Skeletal muscle tissue (tissue), 4 donors: ENCODE results near the gene FBLN7. TPM values are rescaled to one million over a fixed set of nuclear protein-coding genes. Genes with fewer than 3 reads are reported as not detected.

Experiments used
- H3K27ac ChIP-seq: one replicate; pipeline ENCODE4 v1.7.0; 2013; ENCODE audit warnings: mild to moderate bottlenecking, low read depth, low read length, inconsistent platforms
- H3K27me3 ChIP-seq, 3 donors: one replicate each; pipeline ENCODE4 v1.7.0; 2013; ENCODE audit warnings: low read length in 3 of 3; ENCODE audit not compliant: control insufficient read depth in 3 of 3, insufficient read depth in 3 of 3
- H3K36me3 ChIP-seq, 3 donors: one replicate each; pipeline ENCODE4 v1.7.0; 2013; ENCODE audit warnings: low read length in 3 of 3; ENCODE audit not compliant: control insufficient read depth in 3 of 3, insufficient read depth in 3 of 3
- H3K4me1 ChIP-seq, 3 donors: one replicate each; pipeline ENCODE4 v1.7.0; 2013; ENCODE audit warnings: low read length in 3 of 3, mild to moderate bottlenecking in 3 of 3; ENCODE audit not compliant: control insufficient read depth in 3 of 3, insufficient read depth in 3 of 3
- H3K4me3 ChIP-seq, 3 donors: one replicate each; pipeline ENCODE4 v1.7.0; 2013; ENCODE audit warnings: low read length in 3 of 3
- H3K9ac ChIP-seq, 3 donors: one replicate each; pipeline ENCODE4 v1.7.0; 2013; ENCODE audit warnings: low read length in 3 of 3, mild to moderate bottlenecking in 3 of 3, moderate library complexity in 2 of 3, low read depth in 1 of 3
- H3K9me3 ChIP-seq, 3 donors: one replicate each; pipeline ENCODE4 v1.7.0; 2013; ENCODE audit warnings: low read length in 3 of 3; ENCODE audit not compliant: control insufficient read depth in 3 of 3
- total RNA-seq: library from RNA; depleted of rRNA; stranded (reverse); fragments of >200 nt; gene quantifications from one replicate; pipeline ENCODE4 v1.2.3, GENCODE V29; 2014
- donor health status: Osteomylitis.

Gene FBLN7
- total RNA-seq, 1 donor from 2014 or later = 9.9 TPM

DNA sequence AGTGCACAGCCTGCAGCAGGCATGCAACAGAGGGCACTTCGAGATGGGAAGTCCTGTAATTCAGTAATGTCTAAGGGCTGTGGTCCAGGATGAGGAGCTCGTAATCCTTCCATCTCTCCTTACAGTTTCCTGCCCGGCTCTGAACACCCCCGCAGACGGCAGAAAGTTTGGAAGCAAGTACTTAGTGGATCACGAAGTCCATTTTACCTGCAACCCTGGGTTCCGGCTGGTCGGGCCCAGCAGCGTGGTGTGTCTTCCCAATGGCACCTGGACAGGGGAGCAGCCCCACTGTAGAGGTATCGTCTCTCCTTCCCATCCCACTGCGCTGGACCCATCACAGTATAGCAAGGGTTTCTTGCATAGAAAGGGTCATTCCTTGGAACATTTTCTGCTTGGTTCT is 26.7 kb downstream of the FBLN7 start:
- H3K36me3 ChIP-seq = no peaks in the 10 kb centered on the region
- no peaks in the 10 kb centered on the region for H3K27me3 ChIP-seq
- H3K9ac ChIP-seq = no peak overlapping the region
- no peak overlapping the region for H3K27ac ChIP-seq
- no peak overlapping the region for H3K4me3 ChIP-seq
- H3K4me1 ChIP-seq = no peaks in the 10 kb centered on the region
- no peaks in the 10 kb centered on the region for H3K9me3 ChIP-seq

GRCh38 chr2:112165296-112165695 is 27.1 kb downstream of the FBLN7 start:
- Histone ChIP-seq H3K4me3 (no peak overlapping the region), H3K36me3 (no peaks in the 10 kb centered on the region), H3K27me3 (no peaks in the 10 kb centered on the region)

GRCh38 chr2:112166806-112167499 is 28.8 kb downstream of the FBLN7 start:
- no peak overlapping the region for H3K9ac ChIP-seq
- H3K4me3 ChIP-seq = no peak overlapping the region
- no peaks in the 10 kb centered on the region for H3K36me3 ChIP-seq
- H3K4me1 ChIP-seq = no peaks in the 10 kb centered on the region
- H3K9me3 ChIP-seq = no peaks in the 10 kb centered on the region
- no peaks in the 10 kb centered on the region for H3K27me3 ChIP-seq
- H3K27ac ChIP-seq = no peak overlapping the region

More at GRCh38 chr2:112165296-112165695, 27.1 kb downstream of the FBLN7 start:
- no peaks in the 10 kb centered on the region for H3K9me3 ChIP-seq
- no peak overlapping the region for H3K9ac ChIP-seq
- H3K27ac ChIP-seq = no peak overlapping the region
- no peaks in the 10 kb centered on the region for H3K4me1 ChIP-seq

- Histone ChIP-seq H3K9me3 (no peaks in the 10 kb centered on the region), H3K27me3 (no peaks in the 10 kb centered on the region), H3K4me3 (no peak overlapping the region), H3K27ac (no peak overlapping the region), H3K9ac (no peak overlapping the region), H3K4me1 (no peaks in the 10 kb centered on the region), H3K36me3 (no peaks in the 10 kb centered on the region)
Observed at GRCh38 chr2:112168422-112169124, 30.4 kb downstream of the FBLN7 start.

DNA sequence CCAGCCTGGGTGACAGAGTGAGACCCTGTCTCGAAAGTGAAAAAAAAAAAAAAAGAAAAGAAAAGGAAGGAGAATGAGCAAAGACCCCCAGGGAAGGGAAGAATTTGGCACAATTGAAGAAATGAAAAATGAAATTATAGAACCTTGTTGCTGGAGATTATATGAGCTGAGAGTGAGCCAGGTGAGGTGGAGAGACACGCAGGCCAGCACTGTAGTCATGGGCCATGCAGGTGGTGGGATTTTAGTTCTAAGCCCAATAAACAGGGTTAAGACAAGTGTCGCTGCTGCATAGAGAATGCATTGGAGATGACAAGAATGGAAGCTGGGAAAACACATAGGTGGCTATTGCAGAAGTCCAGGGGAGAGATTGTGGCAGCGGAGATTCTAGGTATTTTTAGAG is 32.3 kb downstream of the FBLN7 start:
- H3K9ac ChIP-seq = no peak overlapping the region
- H3K4me3 ChIP-seq = no peak overlapping the region
- no peaks in the 10 kb centered on the region for H3K36me3 ChIP-seq
- H3K9me3 ChIP-seq = no peaks in the 10 kb centered on the region
- H3K4me1 ChIP-seq = no peaks in the 10 kb centered on the region
- H3K27me3 ChIP-seq = no peaks in the 10 kb centered on the region
- H3K27ac ChIP-seq = no peak overlapping the region

DNA sequence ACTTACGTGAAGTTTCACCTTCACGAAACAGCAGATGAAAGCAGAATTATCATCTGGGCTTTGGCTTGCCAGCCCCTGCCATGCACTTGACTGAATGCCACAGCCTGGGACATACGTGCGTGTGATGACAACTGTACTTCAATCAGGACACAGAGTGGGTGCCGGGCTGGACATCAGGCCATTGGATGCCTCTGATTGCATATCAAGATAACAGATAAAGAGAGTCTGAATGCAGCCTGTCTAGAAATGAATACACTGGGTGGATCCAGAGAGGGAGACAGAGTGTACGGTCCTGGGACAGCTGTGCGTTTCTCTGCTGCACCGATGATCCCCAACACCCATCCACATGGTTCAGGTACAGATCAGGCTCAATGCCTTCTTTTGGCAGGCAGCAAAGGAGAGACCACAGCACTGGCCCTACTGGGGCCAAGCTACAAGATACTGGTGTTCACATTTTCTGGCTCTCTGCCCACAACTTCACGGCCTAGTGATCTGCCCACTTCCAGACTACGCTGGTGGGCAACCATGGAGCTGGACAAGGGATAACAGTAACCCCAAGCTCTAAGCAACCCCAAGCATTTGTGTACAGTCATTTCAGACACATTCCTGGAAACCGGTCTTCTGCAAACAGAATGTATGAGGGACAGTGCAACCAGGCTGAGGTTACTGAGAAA is 35.6 kb downstream of the FBLN7 start:
- Histone ChIP-seq H3K4me1 (no peaks in the 10 kb centered on the region), H3K9me3 (no peaks in the 10 kb centered on the region), H3K27me3 (no peaks in the 10 kb centered on the region), H3K27ac (no peak overlapping the region), H3K9ac (no peak overlapping the region), H3K4me3 (no peak overlapping the region), H3K36me3 (no peaks in the 10 kb centered on the region)

DNA sequence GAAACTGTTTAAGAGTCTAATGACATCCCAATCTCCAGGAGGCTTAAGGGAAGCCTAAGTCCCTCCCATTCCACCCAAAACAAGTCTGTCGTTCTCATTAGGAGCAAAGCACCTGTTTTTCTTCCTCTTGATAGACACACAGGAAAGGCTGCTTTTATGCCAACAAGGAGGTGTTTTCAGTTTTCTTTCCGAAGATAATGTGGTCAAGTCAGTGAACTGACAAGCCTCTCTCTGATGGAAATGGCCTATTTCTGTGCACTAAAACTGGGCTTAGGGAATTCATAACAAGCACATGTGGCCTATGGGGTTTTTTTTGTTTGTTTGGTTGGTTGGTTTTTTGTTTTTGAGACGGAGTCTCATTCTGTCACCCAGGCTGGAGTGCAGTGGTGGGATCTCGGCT is 36.2 kb downstream of the FBLN7 start:
- Histone ChIP-seq H3K36me3 (no peaks in the 10 kb centered on the region), H3K4me1 (no peaks in the 10 kb centered on the region), H3K4me3 (no peak overlapping the region), H3K9ac (no peak overlapping the region), H3K27me3 (no peaks in the 10 kb centered on the region), H3K27ac (no peak overlapping the region), H3K9me3 (no peaks in the 10 kb centered on the region)

DNA sequence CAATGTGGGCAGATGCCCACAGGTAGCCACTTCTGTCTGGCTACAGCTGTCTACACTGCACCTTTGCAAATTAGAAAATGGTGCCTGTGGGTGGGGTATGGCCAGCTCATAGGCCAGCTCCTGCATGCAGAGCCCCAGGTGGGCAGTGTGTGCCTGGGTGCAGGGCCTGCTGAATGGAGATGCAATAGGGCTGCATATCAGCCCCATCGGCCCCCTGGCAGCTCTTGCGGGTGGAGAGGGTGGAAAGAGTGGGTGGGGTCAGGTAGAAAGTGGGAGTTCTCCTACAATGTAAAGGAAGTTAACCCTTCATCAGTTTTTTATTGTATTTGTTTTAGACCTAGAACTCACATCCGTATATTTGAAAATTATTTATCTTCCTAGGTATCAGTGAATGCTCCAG is 37.1 kb downstream of the FBLN7 start:
- no peaks in the 10 kb centered on the region for H3K27me3 ChIP-seq
- no peaks in the 10 kb centered on the region for H3K9me3 ChIP-seq
- H3K9ac ChIP-seq = no peak overlapping the region
- no peaks in the 10 kb centered on the region for H3K4me1 ChIP-seq
- no peak overlapping the region for H3K27ac ChIP-seq
- H3K4me3 ChIP-seq = no peak overlapping the region
- no peaks in the 10 kb centered on the region for H3K36me3 ChIP-seq

DNA sequence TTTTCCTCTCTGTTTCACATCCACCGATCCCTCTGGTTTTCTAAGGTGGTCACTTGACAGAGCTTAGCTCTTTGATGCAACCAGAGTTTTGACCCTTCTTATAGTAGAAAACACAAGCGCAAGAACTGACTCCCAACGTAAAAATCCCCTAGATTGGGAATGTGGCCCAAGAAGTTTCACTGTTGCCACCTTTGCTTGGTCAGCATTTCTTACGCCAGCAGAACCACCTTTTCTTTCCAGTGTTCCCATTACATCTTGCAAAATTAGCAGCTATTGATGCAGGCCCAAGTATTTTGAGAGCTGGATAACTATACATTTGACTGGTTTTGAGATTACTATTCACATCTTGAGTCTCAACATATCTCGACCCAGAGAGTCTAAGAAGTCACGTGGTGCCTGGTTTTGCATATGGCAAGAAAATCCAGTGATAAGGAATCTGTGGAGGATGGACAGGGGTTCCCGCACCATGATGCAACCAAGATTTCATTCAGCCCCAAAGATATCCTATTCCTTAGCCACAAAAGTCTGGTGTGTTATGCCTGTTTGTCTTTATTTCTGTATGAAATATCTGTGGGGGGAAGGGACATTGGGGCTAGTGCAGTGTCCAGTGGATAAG is 37.9 kb downstream of the FBLN7 start:
- Histone ChIP-seq H3K9ac (no peak overlapping the region), H3K4me1 (no peaks in the 10 kb centered on the region), H3K9me3 (no peaks in the 10 kb centered on the region), H3K4me3 (no peak overlapping the region), H3K27me3 (no peaks in the 10 kb centered on the region), H3K27ac (no peak overlapping the region), H3K36me3 (no peaks in the 10 kb centered on the region)
